NCI-H748 treated with DMSO at 0.1 percent for 48 hours (cell line): Measurements from ENCODE around the gene ALDH4A1.

Experiments
- DNase-seq: peaks from one replicate; lab custom pipeline; 2025; lab: John Stamatoyannopoulos, UW

ALDH4A1 gene

GRCh38 chr1:18939398-18940302 is 37.3 kb upstream of the ALDH4A1 start:
- DNase-seq: no peak

- no peak for DNase-seq
Measured at GRCh38 chr1:18938707-18939070, 36.3 kb upstream of the ALDH4A1 start.

GRCh38 chr1:18938008-18938706 is 35.8 kb upstream of the ALDH4A1 start:
- no peak for DNase-seq

- DNase-seq: no peak
Measured at GRCh38 chr1:18937539-18937938, 35.2 kb upstream of the ALDH4A1 start.

- no peak for DNase-seq
Measured at GRCh38 chr1:18936814-18937481, 34.6 kb upstream of the ALDH4A1 start.

- DNase-seq: no peak
Measured at GRCh38 chr1:18936471-18936813, 34.1 kb upstream of the ALDH4A1 start.

- no peak for DNase-seq
Measured at GRCh38 chr1:18934205-18935000, 32.0 kb upstream of the ALDH4A1 start.

- no peak for DNase-seq
Measured at GRCh38 chr1:18932879-18933278, 30.5 kb upstream of the ALDH4A1 start.

GRCh38 chr1:18932387-18932786 is 30.0 kb upstream of the ALDH4A1 start:
- DNase-seq: no peak

GRCh38 chr1:18931730-18932129 is 29.4 kb upstream of the ALDH4A1 start:
- no peak for DNase-seq

- no peak for DNase-seq
Measured at GRCh38 chr1:18929686-18930085, 27.3 kb upstream of the ALDH4A1 start.

GRCh38 chr1:18928985-18929384 is 26.6 kb upstream of the ALDH4A1 start:
- DNase-seq: no peak

- DNase-seq: no peak
Measured at GRCh38 chr1:18928406-18928805, 26.1 kb upstream of the ALDH4A1 start.

GRCh38 chr1:18927654-18928272 is 25.4 kb upstream of the ALDH4A1 start:
- no peak for DNase-seq

- no peak for DNase-seq
Measured at GRCh38 chr1:18927082-18927653, 24.8 kb upstream of the ALDH4A1 start.

- DNase-seq: no peak
Measured at GRCh38 chr1:18926315-18927081, 24.1 kb upstream of the ALDH4A1 start.

GRCh38 chr1:18925279-18925678 is 22.9 kb upstream of the ALDH4A1 start:
- no peak for DNase-seq

- DNase-seq: no peak
Measured at GRCh38 chr1:18924221-18924691, 21.9 kb upstream of the ALDH4A1 start.

GRCh38 chr1:18923756-18924211 is 21.4 kb upstream of the ALDH4A1 start:
- DNase-seq: no peak
